Measurements from ENCODE around the gene GSPT1. TPM values are rescaled to one million over a fixed set of nuclear protein-coding genes. Genes with fewer than 3 reads are reported as not detected.

Gene GSPT1
- total and polyA plus RNA-seq, 9 of the 15 experiments (the other 6 are each of a cell fraction or from before 2014, with no cell fraction given) = 63.8 to 269 (median 148) TPM

- TF ChIP-seq RCOR1 (IDR thresholded peaks at IDR 0.05; ENCODE audit: borderline replicate concordance in 1 of 2, low read depth in 2 of 2, low read length in 2 of 2) (0 out of 4 replicates have a peak, but pooled peaks of 1 of the 2 experiments have one; percentile 29), NR0B1 (IDR thresholded peaks at IDR 0.05; ENCODE audit: partially characterized antibody) (no peak), RNF219 (CRISPR knock-in tag; IDR thresholded peaks at IDR 0.05) (no peak), HDAC8 (tag; IDR thresholded peaks at IDR 0.05) (no peak), DACH1 (IDR thresholded peaks at IDR 0.05; ENCODE audit: partially characterized antibody) (no peak), OTX1 (CRISPR knock-in tag; IDR thresholded peaks at IDR 0.05) (no peak), MTA3 (IDR thresholded peaks at IDR 0.05; ENCODE audit: borderline replicate concordance) (0 out of 2 replicates have a peak, but pooled peaks have one; percentile 13), ZFP1 (CRISPR knock-in tag; IDR thresholded peaks at IDR 0.05) (no peak), RUNX1 (IDR thresholded peaks at IDR 0.05; ENCODE audit: low read depth) (no peak), MAFF (IDR thresholded peaks at IDR 0.05; ENCODE audit: low read length) (no peak), TGIF2 (CRISPR knock-in tag; IDR thresholded peaks at IDR 0.05) (no peak), ELF1 (tag; IDR thresholded peaks at IDR 0.05) (no peak), TCFL5 (CRISPR knock-in tag; conservative IDR thresholded peaks at IDR 0.05) (no peak), ZNF134 (CRISPR knock-in tag; conservative IDR thresholded peaks at IDR 0.05) (no peak), EP300 (IDR thresholded peaks at IDR 0.05; ENCODE audit: low read length) (peak; percentile 24; the same call in 1 of the 2 replicates), ZNF311 (CRISPR knock-in tag; IDR thresholded peaks at IDR 0.05) (no peak), KAT2B (IDR thresholded peaks at IDR 0.05; ENCODE audit: low read depth, low read length) (no peak), GTF2A2 (tag; IDR thresholded peaks at IDR 0.05) (no peak), PHF8 (IDR thresholded peaks at IDR 0.05; ENCODE audit: borderline replicate concordance, low read length) (no peak), PML (IDR thresholded peaks at IDR 0.05; ENCODE audit: low read length) (no peak), KLF10 (CRISPR knock-in tag; IDR thresholded peaks at IDR 0.05) (no peak)
- TF ChIP-seq, protein P1, sequence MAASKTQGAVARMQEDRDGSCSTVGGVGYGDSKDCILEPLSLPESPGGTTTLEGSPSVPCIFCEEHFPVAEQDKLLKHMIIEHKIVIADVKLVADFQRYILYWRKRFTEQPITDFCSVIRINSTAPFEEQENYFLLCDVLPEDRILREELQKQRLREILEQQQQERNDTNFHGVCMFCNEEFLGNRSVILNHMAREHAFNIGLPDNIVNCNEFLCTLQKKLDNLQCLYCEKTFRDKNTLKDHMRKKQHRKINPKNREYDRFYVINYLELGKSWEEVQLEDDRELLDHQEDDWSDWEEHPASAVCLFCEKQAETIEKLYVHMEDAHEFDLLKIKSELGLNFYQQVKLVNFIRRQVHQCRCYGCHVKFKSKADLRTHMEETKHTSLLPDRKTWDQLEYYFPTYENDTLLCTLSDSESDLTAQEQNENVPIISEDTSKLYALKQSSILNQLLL (CRISPR knock-in tag; IDR thresholded peaks at IDR 0.05; ENCODE audit: borderline replicate concordance) = no peak
- TF ChIP-seq, protein P2, sequence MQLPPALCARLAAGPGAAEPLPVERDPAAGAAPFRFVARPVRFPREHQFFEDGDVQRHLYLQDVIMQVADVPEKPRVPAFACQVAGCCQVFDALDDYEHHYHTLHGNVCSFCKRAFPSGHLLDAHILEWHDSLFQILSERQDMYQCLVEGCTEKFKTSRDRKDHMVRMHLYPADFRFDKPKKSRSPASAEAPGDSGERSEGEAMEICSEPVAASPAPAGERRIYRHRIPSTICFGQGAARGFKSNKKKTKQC (CRISPR knock-in tag; IDR thresholded peaks at IDR 0.05) = no peak
- TF ChIP-seq, protein P3, sequence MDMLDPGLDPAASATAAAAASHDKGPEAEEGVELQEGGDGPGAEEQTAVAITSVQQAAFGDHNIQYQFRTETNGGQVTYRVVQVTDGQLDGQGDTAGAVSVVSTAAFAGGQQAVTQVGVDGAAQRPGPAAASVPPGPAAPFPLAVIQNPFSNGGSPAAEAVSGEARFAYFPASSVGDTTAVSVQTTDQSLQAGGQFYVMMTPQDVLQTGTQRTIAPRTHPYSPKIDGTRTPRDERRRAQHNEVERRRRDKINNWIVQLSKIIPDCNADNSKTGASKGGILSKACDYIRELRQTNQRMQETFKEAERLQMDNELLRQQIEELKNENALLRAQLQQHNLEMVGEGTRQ (CRISPR knock-in tag; IDR thresholded peaks at IDR 0.05) = no peak
Measured at GRCh38 chr16:11835891-11836649, 79.7 kb downstream of the GSPT1 start (continued).

All from K562 (cell line).